IMR-90 (cell line): Measurements from ENCODE around the gene CD180. TPM values are rescaled to one million over a fixed set of nuclear protein-coding genes. Genes with fewer than 3 reads are reported as not detected.
"Not testable (repeated sequence)": the region's sequence is repeated elsewhere in the genome, so short reads cannot be mapped to it uniquely, and the experiment has no call there.

Experiments
- ATAC-seq: fragments of 200-7000 bp; cut with Tn5 transposase; 2 replicates; pipeline ENCODE4 v1.9.1; 2020; ENCODE audit warnings: low read depth, mild to moderate bottlenecking, moderate library complexity
- BruUV-seq: library from RNA; stranded (reverse); fragments of 400-500 nt; replicated peaks from 2 replicates; lab custom pipeline; 2021; lab: Mats Ljungman, UMichigan
- CTCF ChIA-PET: fragments of 300-600 bp; formaldehyde crosslinking; extraction: SDS; loops from one replicate; lab custom pipeline; 2021; ENCODE audit warnings: antibody characterized with exemption; lab: Yijun Ruan, JAX
- POLR2A ChIA-PET: fragments of 300-600 bp; sonication (Branson Sonifier 250); formaldehyde crosslinking; loops from one replicate; lab custom pipeline; 2022; ENCODE audit warnings: antibody characterized with exemption; ENCODE audit not compliant: unreplicated experiment; lab: Charles Lee
- DNase-seq: peaks from one replicate; pipeline ENCODE4 v3.0.0; 2013
- H2AFZ ChIP-seq: replicated peaks from 2 replicates; pipeline ENCODE3; 2013; ENCODE audit warnings: low read length, mild to moderate bottlenecking; ENCODE audit not compliant: poor library complexity
- H2AK5ac ChIP-seq: 2 replicates; pipeline ENCODE4 v1.6.1; 2013; ENCODE audit warnings: low read depth, low read length, inconsistent platforms
- H2AK9ac ChIP-seq: replicated peaks from 2 replicates; pipeline ENCODE3; 2013; ENCODE audit warnings: mild to moderate bottlenecking, low read depth, low read length, moderate library complexity; ENCODE audit not compliant: poor library complexity
- H2BK120ac ChIP-seq: 2 replicates; pipeline ENCODE4 v1.6.1; 2013; ENCODE audit warnings: low read depth, low read length, inconsistent platforms
- H2BK15ac ChIP-seq: 3 replicates; pipeline ENCODE4 v1.6.1; 2013; ENCODE audit warnings: low read depth, low read length, inconsistent platforms
- H2BK20ac ChIP-seq: 2 replicates; pipeline ENCODE4 v1.6.1; 2013; ENCODE audit warnings: low read depth, mild to moderate bottlenecking, inconsistent platforms, low read length, moderate library complexity
- H2BK5ac ChIP-seq: 2 replicates; pipeline ENCODE4 v1.6.1; 2013; ENCODE audit warnings: mild to moderate bottlenecking, low read depth, low read length, inconsistent platforms; ENCODE audit not compliant: poor library complexity, severe bottlenecking
- H3K14ac ChIP-seq: replicated peaks from 2 replicates; pipeline ENCODE4 v1.6.1; 2013; ENCODE audit warnings: low read depth, low read length, inconsistent platforms
- H3K18ac ChIP-seq: 2 replicates; pipeline ENCODE4 v1.6.1; 2013; ENCODE audit warnings: low read depth, low read length, control low read depth
- H3K23ac ChIP-seq: 2 replicates; pipeline ENCODE4 v1.6.1; 2013; ENCODE audit warnings: low read depth, low read length, inconsistent platforms
- H3K27ac ChIP-seq: 2 replicates; pipeline ENCODE4 v1.5.1; 2013; ENCODE audit warnings: mild to moderate bottlenecking, control low read depth, low read length; ENCODE audit not compliant: insufficient read depth
- H3K27me3 ChIP-seq: 2 replicates; pipeline ENCODE4 v1.6.1; 2013; ENCODE audit warnings: low read length; ENCODE audit not compliant: control insufficient read depth, insufficient read depth
- H3K36me3 ChIP-seq: 2 replicates; pipeline ENCODE4 v1.6.1; 2013; ENCODE audit warnings: low read length, mixed read lengths; ENCODE audit not compliant: control insufficient read depth, insufficient read depth
- H3K4ac ChIP-seq: 2 replicates; pipeline ENCODE4 v1.6.1; 2013; ENCODE audit warnings: low read depth, low read length, inconsistent platforms
- H3K4me1 ChIP-seq: 2 replicates; pipeline ENCODE4 v1.6.1; 2013; ENCODE audit warnings: low read length, mixed read lengths; ENCODE audit not compliant: control insufficient read depth, insufficient read depth
- H3K4me2 ChIP-seq: 2 replicates; pipeline ENCODE4 v1.6.1; 2013; ENCODE audit warnings: low read depth, mild to moderate bottlenecking, control low read depth, low read length, moderate library complexity
- H3K4me3 ChIP-seq: 2 replicates; pipeline ENCODE4 v1.5.1; 2013; ENCODE audit warnings: low read depth, mild to moderate bottlenecking, control low read depth, low read length, moderate library complexity; ENCODE audit not compliant: insufficient read depth
- H3K56ac ChIP-seq: 2 replicates; pipeline ENCODE4 v1.6.1; 2013; ENCODE audit warnings: low read length, inconsistent platforms; ENCODE audit not compliant: insufficient read depth; ENCODE audit errors: extremely low read depth
- H3K79me1 ChIP-seq, 2 experiments: 2 replicates each; pipeline ENCODE4 v1.6.1; 2013; ENCODE audit warnings: low read length in 2 of 2, inconsistent platforms in 1 of 2, low read depth in 1 of 2
- H3K9ac ChIP-seq: 2 replicates; pipeline ENCODE4 v1.6.1; 2013; ENCODE audit warnings: low read depth, low read length, control low read depth
- H3K9me1 ChIP-seq: 2 replicates; pipeline ENCODE4 v1.6.1; 2013; ENCODE audit warnings: low read length, inconsistent platforms; ENCODE audit not compliant: insufficient read depth
- H3K9me3 ChIP-seq: 2 replicates; pipeline ENCODE4 v1.6.1; 2013; ENCODE audit warnings: low read length; ENCODE audit not compliant: control insufficient read depth, insufficient read depth
- H4K20me1 ChIP-seq: 2 replicates; pipeline ENCODE4 v1.6.1; 2013; ENCODE audit warnings: low read length, inconsistent platforms; ENCODE audit not compliant: insufficient read depth
- H4K5ac ChIP-seq: 2 replicates; pipeline ENCODE4 v1.6.1; 2013; ENCODE audit warnings: mild to moderate bottlenecking, low read depth, low read length, control low read depth
- H4K8ac ChIP-seq, 2 experiments: 2 replicates each; pipeline ENCODE4 v1.6.1; 2013; ENCODE audit warnings: low read depth in 2 of 2, low read length in 2 of 2, control low read depth in 1 of 2, inconsistent platforms in 1 of 2
- H4K91ac ChIP-seq: 2 replicates; pipeline ENCODE4 v1.6.1; 2013; ENCODE audit warnings: low read depth, low read length, inconsistent platforms; ENCODE audit not compliant: insufficient read depth
- BHLHE40 ChIP-seq: fragments of 150-350 bp; IDR thresholded peaks from 2 replicates; pipeline ENCODE4 v1.6.1; 2016; ENCODE audit warnings: mild to moderate bottlenecking, low read depth, low read length
- FOS ChIP-seq: fragments of 150-350 bp; IDR thresholded peaks from 2 replicates; pipeline ENCODE4 v1.6.1; 2016; ENCODE audit warnings: low read depth, low read length
- MAZ ChIP-seq: IDR thresholded peaks from 2 replicates; pipeline ENCODE4 v1.6.1; 2012; ENCODE audit warnings: low read depth, mild to moderate bottlenecking, low read length, improper control_type of control experiment, moderate library complexity, borderline replicate concordance
- NFE2L2 ChIP-seq: fragments of 150-350 bp; IDR thresholded peaks from 2 replicates; pipeline ENCODE4 v1.6.1; 2016; ENCODE audit warnings: low read depth, mild to moderate bottlenecking, low read length
- POLR2A ChIP-seq: IDR thresholded peaks from 2 replicates; pipeline ENCODE4 v1.6.1; 2012; ENCODE audit warnings: mild to moderate bottlenecking, low read depth, low read length
- WGBS, 2 experiments: methylation state at CpG; one replicate each; pipeline versions ENCODE4 v1.1.5 to v1.1.7; 2013; ENCODE audit warnings: missing lambda C conversion rate in 2 of 2; ENCODE audit not compliant: insufficient read length in 1 of 2; ENCODE audit errors: extremely low coverage in 2 of 2; 5-methylcytosine and 5-hydroxymethylcytosine counted together
- dilution Hi-C: fragments of 300-500 bp; cut with HindIII; formaldehyde crosslinking; loops from one replicate; pipeline ENCODE4 v1.14.3; 2018; ENCODE audit warnings: low sequenced_read_pairs; ENCODE audit not compliant: unreplicated experiment
- in situ Hi-C: fragments of 300-500 bp; cut with MboI; formaldehyde crosslinking; loops from 3 replicates; pipeline ENCODE4 v1.14.3; 2019; ENCODE audit warnings: low sequenced_read_pairs, inconsistent platforms, mixed read lengths
- intact Hi-C: fragments of 100-400 bp; cut with micrococcal nuclease; formaldehyde crosslinking; loops from 2 replicates; pipeline ENCODE4 v1.10.0; 2022
- polyA plus RNA-seq, 3 experiments: library from polyadenylated mRNA; depleted of rRNA; stranded (reverse); fragments of >200 nt; gene quantifications; 2 replicates each; pipeline ENCODE4 v1.2.3, GENCODE V29; 2012; ENCODE audit warnings: low replicate concordance in 1 of 3
- total RNA-seq: library from RNA; depleted of rRNA; stranded (reverse); fragments of >200 nt; gene quantifications from 2 replicates; pipeline ENCODE4 v1.2.3, GENCODE V29; 2012
- TF ChIP-seq, protein P1 (sequence below): fragments of 150-350 bp; IDR thresholded peaks from 2 replicates; pipeline ENCODE4 v1.6.1; 2016; ENCODE audit warnings: low read depth, mild to moderate bottlenecking, low read length, moderate library complexity, borderline replicate concordance

CD180 gene
- total and polyA plus RNA-seq, 2 of the 4 experiments (the other 2 are of a cell fraction) = not detected

DNA sequence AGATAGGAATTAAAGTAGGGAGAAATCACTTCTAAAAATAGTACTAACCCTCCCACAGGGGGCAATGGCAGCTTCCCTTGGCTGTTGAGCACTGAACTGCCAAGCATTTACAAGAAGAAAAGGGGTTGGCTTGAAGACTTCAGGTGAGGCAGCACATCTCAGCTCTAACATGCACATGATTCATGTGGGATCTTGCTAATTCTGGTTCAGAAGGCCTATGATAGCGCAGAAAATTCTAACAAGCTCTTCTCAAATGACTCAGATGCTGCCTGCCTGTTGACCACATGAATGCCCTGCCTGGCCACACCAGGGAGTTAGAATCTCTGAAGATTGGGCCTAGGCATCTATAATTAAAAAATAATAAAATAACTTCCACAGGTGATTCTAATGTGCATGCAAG is 22.6 kb downstream of the CD180 start:
- Histone ChIP-seq H3K14ac (no peak overlapping the region), H2BK20ac (no peak overlapping the region), H3K56ac (no peak overlapping the region), H3K79me1 (no peaks in the 10 kb centered on the region), H3K9me3 (no peaks in the 10 kb centered on the region), H2AK9ac (no peak overlapping the region), H2AK5ac (no peak overlapping the region), H3K18ac (no peak overlapping the region), H4K20me1 (no peaks in the 10 kb centered on the region), H4K91ac (no peak overlapping the region), H2BK120ac (no peak overlapping the region), H3K9ac (no peak overlapping the region), H3K4me2 (no peak overlapping the region), H3K27me3 (no peaks in the 10 kb centered on the region), H3K4me3 (no peak overlapping the region), H4K8ac (no peak overlapping the region), H4K5ac (no peak overlapping the region), H3K4ac (no peak overlapping the region), H2BK15ac (no peak overlapping the region), H3K27ac (no peak overlapping the region), H2BK5ac (no peak overlapping the region), H2AFZ (no peak overlapping the region), H3K36me3 (no peaks in the 10 kb centered on the region), H3K4me1 (no peaks in the 10 kb centered on the region), H3K23ac (no peak overlapping the region), H3K9me1 (no peaks in the 10 kb centered on the region)
- intact Hi-C loops (no loop called here), in situ Hi-C loops (no loop called here), dilution Hi-C loops (no loop called here)
- BruUV-seq = no TSS peak
- DNase-seq (no peak), ATAC-seq (no peak)
- WGBS, 2 experiments = no CpG with 5 or more reads among the region's 1 CpG
- ChIA-PET POLR2A (no interaction called here), CTCF (no interaction called here)
- no peak for TF ChIP-seq FOS
- no peak for TF ChIP-seq MAZ
- TF ChIP-seq BHLHE40 = no peak
- TF ChIP-seq POLR2A = no peak
- TF ChIP-seq, protein P1, sequence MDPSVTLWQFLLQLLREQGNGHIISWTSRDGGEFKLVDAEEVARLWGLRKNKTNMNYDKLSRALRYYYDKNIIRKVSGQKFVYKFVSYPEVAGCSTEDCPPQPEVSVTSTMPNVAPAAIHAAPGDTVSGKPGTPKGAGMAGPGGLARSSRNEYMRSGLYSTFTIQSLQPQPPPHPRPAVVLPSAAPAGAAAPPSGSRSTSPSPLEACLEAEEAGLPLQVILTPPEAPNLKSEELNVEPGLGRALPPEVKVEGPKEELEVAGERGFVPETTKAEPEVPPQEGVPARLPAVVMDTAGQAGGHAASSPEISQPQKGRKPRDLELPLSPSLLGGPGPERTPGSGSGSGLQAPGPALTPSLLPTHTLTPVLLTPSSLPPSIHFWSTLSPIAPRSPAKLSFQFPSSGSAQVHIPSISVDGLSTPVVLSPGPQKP = no peak
- TF ChIP-seq NFE2L2 = no peak

DNA sequence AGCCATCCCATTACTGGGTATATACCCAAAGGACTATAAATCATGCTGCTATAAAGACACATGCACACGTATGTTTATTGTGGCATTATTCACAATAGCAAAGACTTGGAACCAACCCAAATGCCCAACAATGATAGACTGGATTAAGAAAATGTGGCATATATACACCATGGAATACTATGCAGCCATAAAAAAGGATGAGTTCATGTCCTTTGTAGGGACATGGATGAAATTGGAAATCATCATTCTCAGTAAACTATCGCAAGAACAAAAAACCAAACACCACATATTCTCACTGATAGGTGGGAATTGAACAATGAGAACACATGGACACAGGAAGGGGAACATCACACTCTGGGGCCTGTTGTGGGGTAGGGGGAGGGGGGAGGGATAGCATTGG is 23.2 kb downstream of the CD180 start:
- no CpG with 5 or more reads among the region's 2 CpGs for WGBS, 2 experiments
- intact Hi-C loops, POLR2A ChIA-PET, ATAC-seq, H4K20me1 ChIP-seq, H3K27ac ChIP-seq, H3K9ac ChIP-seq, H3K4ac ChIP-seq, in situ Hi-C loops, H4K91ac ChIP-seq, H3K56ac ChIP-seq, H4K5ac ChIP-seq, H4K8ac ChIP-seq, H3K4me1 ChIP-seq, H3K79me1 ChIP-seq, dilution Hi-C loops, H2BK5ac ChIP-seq, H3K4me2 ChIP-seq, H3K9me3 ChIP-seq, DNase-seq, H3K36me3 ChIP-seq, H2BK120ac ChIP-seq, H2AK9ac ChIP-seq, H3K4me3 ChIP-seq, H3K9me1 ChIP-seq, H2AK5ac ChIP-seq, H2BK20ac ChIP-seq, BruUV-seq, CTCF ChIA-PET, H2BK15ac ChIP-seq, H3K18ac ChIP-seq, H3K27me3 ChIP-seq, H3K14ac ChIP-seq, H2AFZ ChIP-seq, H3K23ac ChIP-seq: not testable (repeated sequence)
